LNCaP clone FGC (cell line): ENCODE measurements around the gene PKHD1.
"Not testable (repeated sequence)": the region's sequence is repeated elsewhere in the genome, so short reads cannot be mapped to it uniquely, and the experiment has no call there.

Experiments used
- DNase-seq: peaks from one replicate; pipeline ENCODE4 v3.0.0-alpha.2; 2011; ENCODE audit warnings: low read depth
- H3K4me3 ChIP-seq: 2 replicates; pipeline ENCODE4 v1.5.1; 2011; ENCODE audit warnings: mild to moderate bottlenecking, low read depth, low read length, control low read depth
- TF ChIP-seq, protein P1 (sequence below): IDR thresholded peaks from 2 replicates; pipeline ENCODE4 v1.5.1; 2012; ENCODE audit warnings: mild to moderate bottlenecking; ENCODE audit not compliant: control insufficient read depth, insufficient read depth; ENCODE audit errors: extremely low read depth

PKHD1 gene

GRCh38 chr6:51992876-51993275 is 94.5 kb downstream of the PKHD1 start:
- no peak overlapping the region for H3K4me3 ChIP-seq
- no peak for DNase-seq
- TF ChIP-seq, protein P1, sequence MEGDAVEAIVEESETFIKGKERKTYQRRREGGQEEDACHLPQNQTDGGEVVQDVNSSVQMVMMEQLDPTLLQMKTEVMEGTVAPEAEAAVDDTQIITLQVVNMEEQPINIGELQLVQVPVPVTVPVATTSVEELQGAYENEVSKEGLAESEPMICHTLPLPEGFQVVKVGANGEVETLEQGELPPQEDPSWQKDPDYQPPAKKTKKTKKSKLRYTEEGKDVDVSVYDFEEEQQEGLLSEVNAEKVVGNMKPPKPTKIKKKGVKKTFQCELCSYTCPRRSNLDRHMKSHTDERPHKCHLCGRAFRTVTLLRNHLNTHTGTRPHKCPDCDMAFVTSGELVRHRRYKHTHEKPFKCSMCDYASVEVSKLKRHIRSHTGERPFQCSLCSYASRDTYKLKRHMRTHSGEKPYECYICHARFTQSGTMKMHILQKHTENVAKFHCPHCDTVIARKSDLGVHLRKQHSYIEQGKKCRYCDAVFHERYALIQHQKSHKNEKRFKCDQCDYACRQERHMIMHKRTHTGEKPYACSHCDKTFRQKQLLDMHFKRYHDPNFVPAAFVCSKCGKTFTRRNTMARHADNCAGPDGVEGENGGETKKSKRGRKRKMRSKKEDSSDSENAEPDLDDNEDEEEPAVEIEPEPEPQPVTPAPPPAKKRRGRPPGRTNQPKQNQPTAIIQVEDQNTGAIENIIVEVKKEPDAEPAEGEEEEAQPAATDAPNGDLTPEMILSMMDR = no peak

DNA sequence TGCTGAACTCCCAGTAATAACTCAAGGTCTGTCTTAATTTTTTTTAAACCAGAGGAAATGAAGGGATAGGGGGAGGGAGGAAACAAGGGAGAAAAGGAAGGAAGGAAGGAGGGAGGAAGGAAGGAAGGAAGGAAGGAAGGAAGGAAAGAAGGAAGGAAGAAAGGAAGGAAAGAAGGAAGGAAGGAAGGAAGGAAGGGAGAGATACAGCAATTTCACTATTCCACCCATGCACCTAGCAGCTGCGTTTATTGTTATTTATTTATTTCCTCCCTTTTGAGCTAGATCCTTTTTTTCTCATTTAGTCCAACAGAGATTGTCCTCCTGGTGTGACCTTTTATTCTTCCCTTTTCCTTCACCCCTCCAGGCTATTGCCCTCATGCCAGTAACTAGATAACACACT is 97.6 kb downstream of the PKHD1 start:
- TF ChIP-seq, protein P1 = no peak
- H3K4me3 ChIP-seq = no peak overlapping the region
- no peak for DNase-seq

DNA sequence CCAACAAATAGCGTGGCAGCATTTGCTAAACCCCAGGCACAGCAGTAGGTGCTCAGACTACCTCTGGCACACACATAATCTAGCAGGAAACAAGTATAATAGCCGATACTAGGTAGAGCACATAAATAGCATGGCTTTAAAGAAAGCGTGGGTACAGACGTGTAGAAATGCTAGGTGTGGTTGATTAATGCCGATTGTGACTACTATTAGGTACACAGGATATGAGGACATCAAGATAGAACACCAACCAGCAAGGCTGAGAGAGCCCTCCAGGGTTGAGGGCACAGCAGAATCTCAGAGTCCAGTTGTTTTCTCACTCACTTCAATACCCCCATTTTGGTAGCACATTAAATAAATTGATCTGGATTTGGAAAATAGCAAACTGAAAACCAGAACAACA is 100.5 kb downstream of the PKHD1 start:
- DNase-seq = no peak

GRCh38 chr6:51983564-51983963 is 103.8 kb downstream of the PKHD1 start:
- DNase-seq = no peak
- TF ChIP-seq, protein P1 = no peak
- H3K4me3 ChIP-seq = no peak overlapping the region

More for the DNA sequence above, 100.5 kb downstream of the PKHD1 start:
- TF ChIP-seq, protein P1 = no peak
- no peak overlapping the region for H3K4me3 ChIP-seq

DNA sequence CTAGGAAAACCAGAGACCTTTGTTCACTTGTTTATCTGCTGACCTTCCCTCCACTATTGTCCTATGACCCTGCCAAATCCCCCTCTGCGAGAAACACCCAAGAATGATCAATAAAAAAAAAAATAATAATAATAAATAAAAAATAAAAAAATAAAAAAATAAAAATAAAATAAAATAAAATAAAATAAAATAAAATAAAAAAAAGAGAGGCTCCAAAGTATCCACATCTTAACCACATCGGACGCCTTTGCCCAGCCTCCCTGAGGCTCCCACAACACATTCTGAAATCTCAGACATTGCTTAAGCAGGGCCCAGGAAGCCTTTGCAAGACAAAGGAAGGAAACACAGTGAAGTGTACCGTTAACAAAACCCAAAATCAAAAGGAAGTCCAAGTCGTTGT is 104.7 kb downstream of the PKHD1 start:
- DNase-seq, H3K4me3 ChIP-seq: not testable (repeated sequence)

GRCh38 chr6:51976374-51976773 is 111.0 kb downstream of the PKHD1 start:
- DNase-seq = peak; percentile 17
- TF ChIP-seq, protein P1 = no peak
- no peak overlapping the region for H3K4me3 ChIP-seq

DNA sequence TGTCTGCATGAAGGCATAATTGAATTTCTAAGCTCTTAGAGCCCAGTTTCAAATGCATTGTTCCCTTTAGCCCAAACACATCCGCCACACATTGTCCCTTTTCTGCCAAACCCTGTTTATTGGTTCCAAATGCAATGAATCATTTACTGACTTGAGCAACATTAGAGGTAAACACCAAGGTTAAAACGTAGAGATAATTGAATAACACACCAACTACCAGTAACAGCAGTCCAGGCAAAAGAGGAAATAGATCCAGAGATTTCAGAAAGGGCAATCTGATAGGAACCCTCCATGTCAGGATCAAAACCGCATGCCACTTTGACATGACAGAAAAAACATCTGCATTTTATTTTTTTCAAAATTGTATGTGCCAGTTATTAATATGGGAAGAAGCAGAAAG is 114.8 kb downstream of the PKHD1 start:
- TF ChIP-seq, protein P1 = no peak
- no peak overlapping the region for H3K4me3 ChIP-seq
- no peak for DNase-seq

DNA sequence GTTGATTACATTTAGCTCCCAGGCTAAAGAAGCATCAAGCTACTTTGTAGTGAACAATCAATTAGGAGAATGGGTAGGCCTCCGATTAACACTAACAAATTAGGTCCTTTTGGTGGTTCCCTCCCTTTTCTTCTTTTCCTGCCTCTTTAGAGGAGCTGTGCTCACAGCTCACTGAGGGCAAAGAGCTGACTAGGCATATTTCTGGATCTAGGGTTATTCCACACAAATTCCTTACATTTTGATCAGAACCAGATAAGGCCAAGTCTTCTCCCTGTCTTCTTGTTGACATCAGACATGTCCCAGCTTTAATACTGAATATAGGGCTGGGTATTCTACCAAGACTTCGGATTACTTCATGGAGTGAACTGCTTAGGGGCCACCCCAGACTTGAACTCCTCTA is 119.1 kb downstream of the PKHD1 start:
- TF ChIP-seq, protein P1 = no peak
- H3K4me3 ChIP-seq = no peak overlapping the region
- DNase-seq = no peak
